HG03025 (cell line): ENCODE data around the gene GPR22.

Experiments used
- ATAC-seq: cut with Tn5 transposase; IDR thresholded peaks from one replicate; pipeline ENCODE4 v1.9.1; 2021; ENCODE audit warnings: mild to moderate bottlenecking, moderate library complexity; ENCODE audit not compliant: unreplicated experiment, low FRiP score

The GPR22 gene

DNA sequence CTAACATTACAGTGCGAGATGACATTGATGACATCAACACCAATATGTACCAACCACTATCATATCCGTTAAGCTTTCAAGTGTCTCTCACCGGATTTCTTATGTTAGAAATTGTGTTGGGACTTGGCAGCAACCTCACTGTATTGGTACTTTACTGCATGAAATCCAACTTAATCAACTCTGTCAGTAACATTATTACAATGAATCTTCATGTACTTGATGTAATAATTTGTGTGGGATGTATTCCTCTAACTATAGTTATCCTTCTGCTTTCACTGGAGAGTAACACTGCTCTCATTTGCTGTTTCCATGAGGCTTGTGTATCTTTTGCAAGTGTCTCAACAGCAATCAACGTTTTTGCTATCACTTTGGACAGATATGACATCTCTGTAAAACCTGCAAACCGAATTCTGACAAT lies 4.3 kb downstream of the GPR22 start:
- ATAC-seq, result no peak

DNA sequence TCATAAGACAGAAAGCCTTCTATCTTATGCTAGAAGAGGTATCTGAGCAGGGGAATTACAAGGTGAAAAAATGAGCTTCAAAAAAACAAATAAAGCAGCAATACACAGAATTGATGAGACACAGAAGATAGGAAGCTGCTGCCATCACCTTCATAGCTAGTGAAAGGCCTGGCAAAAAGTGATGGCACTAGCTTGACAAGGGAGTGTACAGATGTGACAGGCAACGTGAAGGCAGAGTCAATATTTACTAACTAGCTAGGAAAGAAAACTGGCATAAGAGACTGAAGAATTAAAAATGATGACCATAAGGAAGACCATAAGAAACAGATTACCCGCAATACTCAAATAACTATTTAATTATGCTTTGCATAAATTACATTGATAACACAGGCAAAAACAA lies 9.4 kb downstream of the GPR22 start:
- ATAC-seq, result no peak

DNA sequence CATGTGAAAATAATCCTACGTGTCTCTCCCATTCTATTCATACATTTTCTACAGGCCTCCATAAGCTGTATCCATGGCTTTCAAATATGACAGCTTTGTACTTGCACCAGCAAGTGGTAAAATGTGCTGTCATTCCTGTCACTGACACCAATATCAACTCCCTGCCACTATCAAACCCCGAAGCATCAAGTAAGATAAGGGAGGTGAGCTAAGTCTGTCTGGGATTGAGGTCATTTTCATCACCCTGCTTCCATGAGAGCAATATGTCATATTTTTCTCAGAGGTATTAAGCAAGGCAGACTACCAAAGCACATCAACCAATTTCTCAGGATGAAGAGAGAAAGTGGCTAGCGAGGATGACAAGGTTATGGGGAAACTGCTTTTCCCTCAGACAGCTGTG lies 11.1 kb downstream of the GPR22 start:
- ATAC-seq, result no peak

DNA sequence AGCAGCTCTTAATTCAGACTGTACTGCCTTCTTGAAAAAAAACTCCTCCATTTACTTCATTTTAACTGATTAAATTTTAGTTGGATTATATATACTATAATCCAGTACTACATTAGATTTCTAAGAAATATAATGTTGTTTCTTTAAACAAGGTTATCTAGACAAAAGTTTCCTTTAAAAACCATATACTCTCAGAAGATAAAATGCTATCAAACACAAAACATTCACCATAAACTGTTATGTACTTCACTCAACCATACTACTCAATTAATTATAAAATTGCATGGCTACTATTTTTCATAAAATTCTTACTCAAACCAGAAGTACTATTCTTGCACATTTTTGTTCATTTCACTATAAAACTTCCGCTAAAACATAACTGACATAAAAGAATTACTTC lies 12.7 kb downstream of the GPR22 start:
- no peak for ATAC-seq

DNA sequence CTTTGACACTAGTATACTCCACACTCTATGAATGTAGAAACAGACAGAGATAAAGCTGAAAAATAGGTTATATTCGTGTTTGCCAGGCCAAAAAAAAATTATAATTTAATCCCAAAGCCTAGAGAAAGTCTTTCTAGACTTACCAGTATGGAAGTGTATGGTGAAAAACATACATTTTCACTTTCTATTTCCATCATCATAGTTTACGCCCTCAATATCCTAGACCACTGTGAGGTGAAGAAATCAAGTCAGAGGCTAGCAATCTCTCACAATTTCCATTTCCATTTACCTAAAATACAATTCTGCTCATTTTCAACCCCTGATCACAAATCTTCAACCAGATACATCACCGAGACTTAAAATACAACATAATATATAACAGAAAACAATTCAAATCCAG lies 16.2 kb downstream of the GPR22 start:
- ATAC-seq, result no peak

DNA sequence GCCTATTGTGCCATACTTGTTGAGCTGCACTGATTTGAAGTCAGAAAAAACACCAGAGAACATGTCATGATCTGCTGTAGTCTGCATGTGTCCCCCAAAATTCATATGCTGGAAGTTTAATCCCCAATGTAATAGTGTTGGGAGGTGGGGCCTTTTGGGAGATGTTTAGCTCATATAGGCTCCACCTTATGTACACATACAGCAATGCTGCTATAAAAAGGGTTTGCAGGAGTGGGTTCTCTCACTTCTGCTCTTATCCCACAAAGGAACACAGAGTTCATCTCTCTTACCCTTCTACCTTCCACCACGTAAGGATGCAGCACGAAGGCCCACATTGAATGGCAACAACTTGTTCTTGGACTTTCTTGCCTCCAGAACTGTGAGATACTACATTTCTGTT lies 23.0 kb downstream of the GPR22 start:
- ATAC-seq, result no peak

DNA sequence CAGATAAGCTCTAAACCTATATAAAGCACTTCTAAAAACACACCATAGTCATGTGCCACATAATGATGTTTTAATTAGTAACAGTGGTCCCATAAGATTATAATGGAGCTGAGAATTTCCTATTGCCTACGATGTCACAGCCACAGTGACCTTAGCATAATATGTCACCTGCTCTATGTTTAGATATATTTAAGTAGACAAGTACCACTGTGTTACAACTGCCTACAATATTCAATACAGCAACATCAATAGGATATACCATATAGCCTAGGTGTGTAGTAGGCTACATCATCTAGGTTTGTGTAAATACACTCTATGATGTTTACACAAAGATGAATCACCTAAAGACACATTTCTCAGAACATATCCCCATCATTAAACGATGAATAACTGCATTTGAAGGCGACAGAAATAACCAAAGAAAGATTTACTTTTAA lies 24.5 kb downstream of the GPR22 start:
- no peak for ATAC-seq

DNA sequence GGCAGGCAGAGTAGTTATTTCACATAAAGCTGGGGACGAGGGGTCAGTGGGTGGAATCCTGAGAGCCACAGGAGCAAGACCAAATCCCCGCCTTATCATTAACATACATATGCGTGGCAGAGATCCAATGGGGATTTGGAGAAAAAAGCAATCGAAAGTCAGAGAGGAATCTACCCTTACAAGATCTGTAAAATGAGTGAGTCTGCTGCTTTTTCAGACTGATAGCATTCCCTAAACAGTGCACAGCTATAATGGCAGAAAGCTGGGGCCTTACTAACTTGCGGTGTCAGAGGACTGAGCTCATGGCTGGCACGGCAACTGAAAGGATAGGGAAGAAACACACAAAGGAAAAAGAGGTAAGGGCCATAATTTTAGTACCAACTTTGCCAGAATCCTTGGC lies 25.0 kb downstream of the GPR22 start:
- no peak for ATAC-seq

DNA sequence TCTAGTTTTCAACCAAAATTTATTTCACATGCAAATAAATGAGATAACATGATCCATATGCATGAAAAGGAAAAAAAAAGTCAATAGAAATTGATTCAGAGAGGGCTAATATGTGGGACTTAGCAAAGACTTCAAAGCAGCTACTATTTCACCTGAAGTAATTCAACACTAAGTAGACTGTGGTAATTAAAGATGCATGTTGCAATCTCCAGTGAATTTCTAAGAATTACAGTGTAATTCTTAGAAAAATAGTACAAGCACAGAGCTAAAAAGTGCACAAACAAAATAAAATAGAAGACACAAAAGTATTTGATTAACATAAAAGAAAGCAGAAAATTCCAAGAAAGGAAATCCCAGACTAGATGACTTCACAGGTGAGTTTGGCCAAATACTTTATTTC lies 25.7 kb downstream of the GPR22 start:
- no peak for ATAC-seq

DNA sequence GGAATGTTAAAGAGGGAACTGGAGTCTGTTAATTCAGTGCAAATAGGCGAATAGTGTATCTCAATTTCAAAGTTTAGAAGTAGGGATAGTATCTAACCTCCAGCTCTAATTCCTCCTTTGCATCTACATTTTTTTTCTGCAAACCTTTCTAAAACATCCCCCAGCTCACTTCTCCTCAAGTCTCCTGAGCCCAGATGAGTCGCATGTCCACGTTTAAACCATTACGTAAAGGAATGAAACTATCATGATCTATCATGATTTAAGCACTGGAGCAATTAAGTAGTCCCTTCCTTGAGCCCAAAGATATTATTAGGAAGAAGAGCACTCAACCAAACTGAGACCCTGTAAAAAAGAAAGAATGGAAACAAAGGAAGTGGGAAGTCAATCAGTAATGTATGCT lies 29.9 kb downstream of the GPR22 start:
- ATAC-seq, result no peak

DNA sequence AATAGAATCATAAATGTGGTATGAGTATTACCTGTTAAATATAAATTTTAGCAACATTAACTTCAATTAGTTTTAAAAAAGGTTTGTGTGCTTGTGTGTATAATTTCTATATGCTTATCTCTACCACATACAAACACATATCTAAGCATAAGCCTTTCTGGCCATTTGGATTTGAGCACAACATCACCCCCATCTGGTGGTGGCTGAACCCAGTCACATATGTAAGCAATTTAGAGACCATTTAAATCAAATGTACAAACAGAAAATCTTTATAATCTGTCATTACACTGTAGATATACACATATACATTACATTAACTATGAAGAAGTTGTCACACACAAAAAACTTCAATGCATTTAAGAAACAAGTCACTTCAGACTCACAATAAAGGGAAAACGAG lies 31.7 kb downstream of the GPR22 start:
- no peak for ATAC-seq

DNA sequence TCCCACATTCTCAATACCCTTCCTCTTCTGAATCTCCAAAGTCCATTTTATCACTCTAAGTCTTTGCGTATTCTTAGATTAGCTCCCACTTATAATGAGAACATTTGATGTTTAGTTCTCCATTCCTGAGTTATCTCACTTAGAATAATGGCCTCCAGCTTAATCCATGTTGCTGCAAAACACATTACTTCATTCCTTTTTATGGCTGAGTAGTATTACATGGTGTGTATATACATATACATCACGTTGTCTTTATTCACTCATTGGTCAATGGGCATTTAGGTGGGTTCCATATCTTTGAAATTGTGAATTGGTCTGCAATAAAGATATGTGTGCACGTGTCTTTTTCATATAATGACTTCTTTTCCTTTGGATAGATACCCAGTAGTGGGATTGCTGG lies 32.3 kb downstream of the GPR22 start:
- ATAC-seq, result no peak

DNA sequence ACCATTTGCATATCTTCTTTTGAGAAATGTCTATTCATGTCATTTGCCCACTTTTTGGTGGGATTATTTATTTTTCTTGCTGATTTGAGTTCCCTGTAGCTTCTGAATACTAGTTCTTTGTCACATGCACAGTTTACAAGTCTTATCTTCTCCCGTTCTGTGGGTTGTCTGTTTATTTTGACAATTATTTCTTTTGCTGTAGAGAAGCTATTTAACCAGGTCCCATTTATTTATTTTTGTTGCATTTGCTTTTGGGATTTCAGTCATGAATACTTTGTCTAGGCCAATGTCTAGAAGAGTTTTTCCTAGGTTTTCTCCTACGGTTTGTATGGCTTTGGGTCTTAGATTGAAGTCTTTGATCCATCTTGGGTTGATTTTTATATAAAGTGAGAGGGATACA lies 32.9 kb downstream of the GPR22 start:
- no peak for ATAC-seq

DNA sequence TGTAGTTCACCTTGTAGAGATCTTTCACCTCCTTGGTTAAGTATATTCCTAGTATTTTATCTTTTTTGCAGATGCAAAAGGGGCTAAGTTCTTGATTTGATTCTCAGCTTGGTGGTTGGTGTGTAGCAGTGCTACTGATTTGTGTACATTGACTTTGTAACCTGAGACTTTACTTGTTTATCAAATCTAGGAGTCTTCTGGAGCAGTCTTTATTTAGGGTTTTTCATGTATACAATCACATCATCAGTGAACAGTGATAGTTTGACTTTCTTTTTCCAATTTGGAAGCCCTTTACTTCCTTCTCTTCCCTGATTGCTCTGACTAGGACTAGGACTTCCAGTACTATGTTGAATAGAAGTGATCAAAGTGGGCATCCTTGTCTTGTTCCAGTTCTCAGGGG lies 33.8 kb downstream of the GPR22 start:
- no peak for ATAC-seq

DNA sequence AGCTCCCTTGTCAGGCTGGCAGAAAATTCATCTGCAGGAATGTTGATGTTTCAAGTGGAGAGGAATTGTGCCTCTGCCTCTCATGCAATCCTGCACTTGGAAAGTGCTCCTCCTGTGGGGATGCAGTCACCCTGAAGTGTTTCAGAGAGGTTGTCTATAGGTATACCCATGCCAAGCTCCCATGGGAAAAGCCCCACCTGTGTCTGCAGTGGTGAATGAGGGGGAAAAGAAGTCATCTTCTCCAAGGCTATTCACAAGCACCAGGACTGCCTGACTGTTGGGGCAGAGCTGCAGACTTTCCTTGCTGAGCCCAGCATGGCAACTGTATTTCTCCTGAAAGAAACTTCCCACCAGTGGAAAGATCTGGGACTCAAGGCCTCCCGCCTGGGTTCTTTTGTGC lies 35.5 kb downstream of the GPR22 start:
- no peak for ATAC-seq

DNA sequence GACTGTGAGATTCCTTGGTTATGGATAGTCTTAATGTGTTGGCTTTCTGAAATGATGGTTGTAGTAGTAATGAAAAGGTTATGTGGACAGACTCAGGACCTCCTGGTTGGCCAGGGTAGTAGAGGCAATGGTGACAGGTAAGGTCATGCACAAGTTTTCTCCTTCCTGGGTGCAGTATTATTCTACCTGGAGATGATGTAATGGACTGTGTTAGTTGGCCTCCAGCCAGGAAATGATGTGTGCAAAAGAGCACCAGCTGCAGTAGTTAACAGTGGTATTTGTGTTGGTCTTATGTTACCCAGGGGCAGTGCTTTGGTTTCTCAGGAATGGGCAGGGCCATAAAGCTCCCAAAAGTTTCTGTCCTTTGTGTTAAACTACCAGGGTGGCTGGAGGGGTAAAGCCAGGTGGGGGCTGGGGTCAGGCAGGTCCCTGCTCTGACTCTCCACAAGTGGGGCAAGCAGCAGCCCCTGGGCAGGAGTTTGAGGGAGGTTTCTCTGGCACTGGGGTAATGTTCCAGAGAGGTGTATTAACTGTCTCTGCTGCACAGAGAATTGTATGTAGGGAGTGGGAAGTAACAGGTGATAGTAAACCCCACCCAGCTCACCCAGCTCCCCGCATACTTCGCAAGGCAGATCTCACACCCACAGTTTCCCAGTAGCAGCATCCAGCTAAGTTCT lies 36.3 kb downstream of the GPR22 start:
- ATAC-seq, result no peak

DNA sequence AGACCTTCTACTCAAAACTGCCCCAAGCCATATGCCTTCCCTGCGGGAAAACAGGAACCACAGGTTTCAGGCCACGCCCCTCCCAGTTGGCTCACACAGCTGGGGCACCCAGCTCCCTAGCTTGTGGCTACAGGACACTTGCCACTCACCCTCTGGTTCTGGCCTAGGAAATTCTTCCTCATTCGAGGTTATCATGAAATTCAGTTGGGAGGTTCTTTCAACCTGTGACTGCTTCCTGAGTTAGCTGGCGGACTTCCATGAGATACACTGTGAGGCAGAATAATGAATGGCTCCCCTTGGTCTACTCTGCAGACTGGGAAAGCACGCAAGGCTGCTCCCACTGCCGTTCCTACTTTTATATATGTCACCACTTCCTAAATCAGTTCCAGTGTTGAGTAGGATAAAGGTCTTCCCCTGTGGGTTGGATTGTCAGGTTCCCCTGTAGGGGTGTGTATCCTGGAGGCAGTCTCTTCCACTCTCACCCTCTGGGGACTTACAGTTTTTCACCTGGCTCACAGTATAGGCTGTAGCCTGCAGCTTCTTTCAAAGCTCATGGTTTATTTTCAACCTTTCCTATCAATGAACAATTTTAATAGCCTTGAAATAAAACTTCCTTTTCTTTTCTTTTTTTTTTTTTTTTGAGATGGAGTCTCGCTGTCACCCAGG lies 37.0 kb downstream of the GPR22 start:
- ATAC-seq, result no peak
